Measurements from ENCODE around the gene WDR74. TPM values are rescaled to one million over a fixed set of nuclear protein-coding genes. Genes with fewer than 3 reads are reported as not detected.

WDR74 gene
- total and polyA plus RNA-seq, 9 of the 15 experiments (the other 6 are each of a cell fraction or from before 2014, with no cell fraction given): 32.7 to 210 (median 114) TPM

DNA sequence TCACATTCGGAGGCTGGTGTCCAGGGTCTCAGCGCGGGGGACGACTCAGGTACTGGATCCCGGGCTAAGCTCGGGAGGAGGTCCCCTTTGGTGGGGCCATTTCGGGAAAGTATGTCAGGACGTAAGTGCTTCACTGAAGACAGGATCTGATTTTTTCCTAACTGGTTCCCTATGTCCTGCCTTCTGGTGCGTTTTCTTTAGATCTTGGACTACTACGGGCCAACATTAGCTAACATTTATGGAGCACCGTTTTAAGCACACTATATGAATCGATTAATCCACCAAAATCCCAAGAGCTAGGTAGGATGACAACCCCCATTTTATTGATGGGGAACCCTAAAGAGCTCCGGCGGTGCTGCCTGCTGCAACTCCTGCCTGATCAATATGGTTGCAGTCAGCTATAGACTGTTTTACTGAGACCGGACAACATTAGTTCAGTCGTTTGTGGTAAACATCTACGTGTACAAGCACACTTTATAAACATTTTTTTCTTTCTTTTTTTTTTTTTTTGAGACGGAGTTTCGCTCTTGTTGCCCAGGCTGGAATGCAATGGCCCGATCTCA is 17.0 kb upstream of the WDR74 start (continued):
- TF ChIP-seq ATF6 (CRISPR knock-in tag; IDR thresholded peaks at IDR 0.05) (peak; percentile 5; the same call in 1 of the 2 replicates), ATF7 (IDR thresholded peaks at IDR 0.05) (0 out of 2 replicates have a peak, but pooled peaks have one; percentile 44), KLF1 (tag; IDR thresholded peaks at IDR 0.05) (0 out of 2 replicates have a peak, but pooled peaks have one; percentile 12), KDM2B (CRISPR knock-in tag; IDR thresholded peaks at IDR 0.05) (no peak), JUN (IDR thresholded peaks at IDR 0.05; ENCODE audit: borderline replicate concordance, low read depth, low read length) (no peak), JUN (CRISPR knock-in tag; IDR thresholded peaks at IDR 0.05; ENCODE audit: borderline replicate concordance) (peak; percentile 35; the same call in 1 of the 2 replicates), ZBTB43 (CRISPR knock-in tag; IDR thresholded peaks at IDR 0.05) (peak; percentile 23; the same call in 1 of the 2 replicates), FOXA3 (CRISPR knock-in tag; conservative IDR thresholded peaks at IDR 0.05 in 1 of 2, IDR thresholded peaks at IDR 0.05 in 1 of 2) (0 out of 4 replicates have a peak, but pooled peaks of 1 of the 2 experiments have one; percentile 12), NBN (IDR thresholded peaks at IDR 0.05; ENCODE audit: low read depth) (0 out of 2 replicates have a peak, but pooled peaks have one; percentile 6), DPF2 (IDR thresholded peaks at IDR 0.05) (no peak), NFRKB (IDR thresholded peaks at IDR 0.05; ENCODE audit: low read depth) (0 out of 2 replicates have a peak, but pooled peaks have one; percentile 1), HSF4 (CRISPR knock-in tag; IDR thresholded peaks at IDR 0.05; ENCODE audit: borderline replicate concordance) (no peak), WHSC1 (IDR thresholded peaks at IDR 0.05; ENCODE audit: low read length) (no peak), FOXK1 (CRISPR knock-in tag; IDR thresholded peaks at IDR 0.05; ENCODE audit: borderline replicate concordance) (peak; percentile 70; the same call in 1 of the 2 replicates), CC2D1A (IDR thresholded peaks at IDR 0.05) (0 out of 2 replicates have a peak, but pooled peaks have one; percentile 28), ZNF224 (CRISPR knock-in tag; IDR thresholded peaks at IDR 0.05) (peak; percentile 82; the same call in 1 of the 2 replicates), ZNF639 (CRISPR knock-in tag; conservative IDR thresholded peaks at IDR 0.05 in 1 of 2, IDR thresholded peaks at IDR 0.05 in 1 of 2) (no peak), FOSL1 (tag; conservative IDR thresholded peaks at IDR 0.05) (peak; percentile 26; the same call in 1 of the 2 replicates), JUND (IDR thresholded peaks at IDR 0.05; ENCODE audit: borderline replicate concordance, low read depth, low read length) (no peak), JUND (tag; IDR thresholded peaks at IDR 0.05; ENCODE audit: borderline replicate concordance, low read depth, low read length) (0 out of 3 replicates have a peak, but pooled peaks have one; percentile 13), ZNF165 (CRISPR knock-in tag; IDR thresholded peaks at IDR 0.05; ENCODE audit: borderline replicate concordance) (0 out of 2 replicates have a peak, but pooled peaks have one; percentile 53), NR4A1 (CRISPR knock-in tag; IDR thresholded peaks at IDR 0.05) (no peak), NR4A1 (tag; IDR thresholded peaks at IDR 0.05) (0 out of 2 replicates have a peak, but pooled peaks have one; percentile 13)

Measured in K562 (cell line).